CD14-positive monocyte (primary cell): ENCODE data around the gene SLC26A11. TPM values are rescaled to one million over a fixed set of nuclear protein-coding genes. Genes with fewer than 3 reads are reported as not detected.

ENCODE experiments used
- DNase-seq, 3 donors: peaks; one replicate each; pipeline ENCODE4 v3.0.0-alpha.2; 2011 to 2022
- H2AFZ ChIP-seq: 2 replicates; pipeline ENCODE4 v1.6.0; 2012; ENCODE audit warnings: mild to moderate bottlenecking, low read depth, low read length, inconsistent platforms; ENCODE audit not compliant: insufficient read depth, poor library complexity, severe bottlenecking
- H3K27ac ChIP-seq, 2 donors: 1 replicate in 1 of 2; 2 replicates in 1 of 2; pipeline ENCODE4 v1.5.1; 2012 to 2013; ENCODE audit warnings: low read length in 2 of 2, control low read depth in 1 of 2, inconsistent platforms in 1 of 2, low read depth in 1 of 2, mild to moderate bottlenecking in 1 of 2
- H3K27me3 ChIP-seq, 2 donors: one replicate each; pipeline versions ENCODE4 v1.6.0 to v1.6.1; 2011 to 2013; ENCODE audit warnings: low read length in 2 of 2; ENCODE audit not compliant: control insufficient read depth in 2 of 2, insufficient read depth in 2 of 2
- H3K36me3 ChIP-seq, 2 donors: replicated peaks in 1 of 2; 1 replicate in 1 of 2; 2 replicates in 1 of 2; pipeline versions ENCODE4 v1.5.1 to v1.6.1; 2012 to 2013; ENCODE audit warnings: low read length in 2 of 2, control low read depth in 1 of 2, inconsistent platforms in 1 of 2, mild to moderate bottlenecking in 1 of 2; ENCODE audit not compliant: insufficient read depth in 2 of 2, control insufficient read depth in 1 of 2
- H3K4me1 ChIP-seq, 2 donors: 1 replicate in 1 of 2; 2 replicates in 1 of 2; pipeline versions ENCODE4 v1.5.1 to v1.6.1; 2012 to 2013; ENCODE audit warnings: low read length in 2 of 2, control low read depth in 1 of 2, inconsistent platforms in 1 of 2, mild to moderate bottlenecking in 1 of 2, moderate library complexity in 1 of 2; ENCODE audit not compliant: insufficient read depth in 2 of 2, control insufficient read depth in 1 of 2
- H3K4me2 ChIP-seq: replicated peaks from 2 replicates; pipeline ENCODE3; 2012; ENCODE audit warnings: low read length, moderate library complexity, mild to moderate bottlenecking; ENCODE audit not compliant: poor library complexity, severe bottlenecking; ENCODE audit errors: extremely low read depth
- H3K4me3 ChIP-seq, 3 experiments: fragments of 200-600 bp in 1 of 3; sonication (generic) in 1 of 3; replicated peaks in 1 of 3; 1 replicate in 2 of 3; 2 replicates in 1 of 3; pipeline ENCODE4 v1.5.1; 2011 to 2013; ENCODE audit warnings: low read length in 3 of 3, mild to moderate bottlenecking in 3 of 3, control low read depth in 2 of 3, low read depth in 2 of 3, inconsistent platforms in 1 of 3, moderate library complexity in 1 of 3
- H3K79me2 ChIP-seq: 2 replicates; pipeline ENCODE4 v1.6.0; 2012; ENCODE audit warnings: mild to moderate bottlenecking, control low read depth, inconsistent platforms, low read length, moderate library complexity; ENCODE audit not compliant: insufficient read depth
- H3K9ac ChIP-seq: 2 replicates; pipeline ENCODE4 v1.6.0; 2017; ENCODE audit warnings: low read length, mild to moderate bottlenecking; ENCODE audit not compliant: insufficient read depth, poor library complexity, severe bottlenecking
- H3K9me3 ChIP-seq, 2 donors: replicated peaks in 1 of 2; 1 replicate in 1 of 2; 2 replicates in 1 of 2; pipeline versions ENCODE4 v1.5.1 to v1.6.1; 2012 to 2013; ENCODE audit warnings: low read length in 2 of 2, control low read depth in 1 of 2; ENCODE audit not compliant: control insufficient read depth in 1 of 2, insufficient read depth in 1 of 2
- H4K20me1 ChIP-seq: 2 replicates; pipeline ENCODE4 v1.6.0; 2012; ENCODE audit warnings: mild to moderate bottlenecking, low read length, control low read depth, moderate library complexity; ENCODE audit not compliant: insufficient read depth
- H3K27ac Mint-ChIP-seq, 7 donors: one replicate each; pipeline ENCODE4 v1.8.0; 2020; ENCODE audit warnings: mild to moderate bottlenecking in 7 of 7, mixed read lengths in 7 of 7, moderate library complexity in 6 of 7, inconsistent platforms in 2 of 7
- H3K27me3 Mint-ChIP-seq, 3 donors: one replicate each; pipeline ENCODE4 v1.8.0; 2021 to 2022; ENCODE audit warnings: low read depth in 3 of 3, mild to moderate bottlenecking in 3 of 3, mixed read lengths in 3 of 3, moderate library complexity in 3 of 3, inconsistent platforms in 1 of 3
- H3K36me3 Mint-ChIP-seq, 2 donors: one replicate each; pipeline ENCODE4 v1.8.0; 2020; ENCODE audit warnings: mixed read lengths in 2 of 2, inconsistent platforms in 1 of 2, mild to moderate bottlenecking in 1 of 2
- H3K4me1 Mint-ChIP-seq: one replicate; pipeline ENCODE4 v1.8.0; 2020; ENCODE audit warnings: mild to moderate bottlenecking, mixed read lengths
- H3K4me3 Mint-ChIP-seq, 2 donors: one replicate each; pipeline ENCODE4 v1.8.0; 2020; ENCODE audit warnings: mild to moderate bottlenecking in 2 of 2, mixed read lengths in 2 of 2, moderate library complexity in 1 of 2
- H3K9me3 Mint-ChIP-seq, 7 donors: one replicate each; pipeline ENCODE4 v1.8.0; 2020 to 2022; ENCODE audit warnings: mixed read lengths in 7 of 7, mild to moderate bottlenecking in 6 of 7, moderate library complexity in 6 of 7, inconsistent platforms in 2 of 7
- CTCF ChIP-seq: fragments of 200-600 bp; IDR thresholded peaks from one replicate; pipeline ENCODE4 v1.8.0; 2022; ENCODE audit warnings: antibody characterized with exemption, mild to moderate bottlenecking
- WGBS: methylation state at CpG from one replicate; pipeline ENCODE4 v1.1.5; 2013; ENCODE audit warnings: missing lambda C conversion rate; ENCODE audit not compliant: insufficient coverage; 5-methylcytosine and 5-hydroxymethylcytosine counted together
- intact Hi-C, 2 donors: fragments of 100-400 bp; cut with micrococcal nuclease; formaldehyde crosslinking; loops; one replicate each; pipeline versions ENCODE4 v1.15.0 to v1.15.1; 2023
- polyA plus RNA-seq, 3 donors: library from polyadenylated mRNA; depleted of rRNA in 1 of 3; unstranded in 2 of 3; stranded (reverse) in 1 of 3; fragments of 300-500 nt in 2 of 3; fragments of >200 nt in 1 of 3; fragmentation: Illumina TruSeq in 2 of 3; gene quantifications; 1 replicate in 2 of 3; 2 replicates in 1 of 3; pipeline ENCODE4 v1.2.3, GENCODE V29; 2012 to 2021

Gene SLC26A11
- polyA plus RNA-seq, 3 donors = 1.8 to 29.7 (median 2.6) TPM

GRCh38 chr17:80244871-80245509 is 24.8 kb downstream of the SLC26A11 start:
- H3K27me3 Mint-ChIP-seq = peaks cover 3 to 8% (median 7%) of the 10 kb centered on the region in 3 donors
- no peak for DNase-seq
- H3K4me3 Mint-ChIP-seq = no peak overlapping the region
- no peaks in the 10 kb centered on the region for H3K4me1 Mint-ChIP-seq
- peak overlapping the region in 2 of 7 donors; percentile 4 to 50 for H3K27ac Mint-ChIP-seq
- no peak overlapping the region for H3K9ac ChIP-seq
- no peak for TF ChIP-seq CTCF
- WGBS = 95% methylated on average over 18 of the region's 22 CpGs
- H2AFZ ChIP-seq = no peak overlapping the region
- no peaks in the 10 kb centered on the region for H3K9me3 ChIP-seq
- no peaks in the 10 kb centered on the region for H3K27me3 ChIP-seq
- intact Hi-C loops = no loop called here
- no peaks in the 10 kb centered on the region for H4K20me1 ChIP-seq
- peaks cover 8 to 23% of the 10 kb centered on the region in 2 donors for H3K36me3 Mint-ChIP-seq
- H3K4me2 ChIP-seq = no peak overlapping the region
- H3K79me2 ChIP-seq = no peaks in the 10 kb centered on the region
- no peaks in the 10 kb centered on the region for H3K4me1 ChIP-seq
- H3K9me3 Mint-ChIP-seq = peaks cover 0 to 2% (median 0%) of the 10 kb centered on the region in 7 donors
- H3K27ac ChIP-seq = no peak overlapping the region
- H3K36me3 ChIP-seq = no peaks in the 10 kb centered on the region
- H3K4me3 ChIP-seq = no peak overlapping the region

- Histone ChIP-seq H3K9me3 (no peaks in the 10 kb centered on the region), H3K79me2 (no peaks in the 10 kb centered on the region), H3K27me3 (no peaks in the 10 kb centered on the region), H3K27ac (no peak overlapping the region), H3K4me2 (no peak overlapping the region), H3K36me3 (no peaks in the 10 kb centered on the region), H4K20me1 (no peaks in the 10 kb centered on the region), H2AFZ (no peak overlapping the region), H3K4me3 (no peak overlapping the region), H3K9ac (no peak overlapping the region), H3K4me1 (no peaks in the 10 kb centered on the region)
- 96% methylated on average over 17 of the region's 27 CpGs for WGBS
- no peak overlapping the region for H3K4me3 Mint-ChIP-seq
- intact Hi-C loops = no loop called here
- peaks cover 0 to 2% (median 0%) of the 10 kb centered on the region in 7 donors for H3K9me3 Mint-ChIP-seq
- no peak for TF ChIP-seq CTCF
- no peak for DNase-seq
- H3K27ac Mint-ChIP-seq = peak overlapping the region in 1 of 7 donors; percentile 50
- H3K27me3 Mint-ChIP-seq = peaks cover 3 to 8% (median 7%) of the 10 kb centered on the region in 3 donors
- no peaks in the 10 kb centered on the region for H3K4me1 Mint-ChIP-seq
- peaks cover 8 to 23% of the 10 kb centered on the region in 2 donors for H3K36me3 Mint-ChIP-seq
These were observed 25.5 kb downstream of the SLC26A11 start for GRCh38 chr17:80245566-80246265.
